ENCODE data around the gene ATCAY. TPM values are rescaled to one million over a fixed set of nuclear protein-coding genes. Genes with fewer than 3 reads are reported as not detected.

The ATCAY gene, protein sequence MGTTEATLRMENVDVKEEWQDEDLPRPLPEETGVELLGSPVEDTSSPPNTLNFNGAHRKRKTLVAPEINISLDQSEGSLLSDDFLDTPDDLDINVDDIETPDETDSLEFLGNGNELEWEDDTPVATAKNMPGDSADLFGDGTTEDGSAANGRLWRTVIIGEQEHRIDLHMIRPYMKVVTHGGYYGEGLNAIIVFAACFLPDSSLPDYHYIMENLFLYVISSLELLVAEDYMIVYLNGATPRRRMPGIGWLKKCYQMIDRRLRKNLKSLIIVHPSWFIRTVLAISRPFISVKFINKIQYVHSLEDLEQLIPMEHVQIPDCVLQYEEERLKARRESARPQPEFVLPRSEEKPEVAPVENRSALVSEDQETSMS
- not detected in 2 replicates for total RNA-seq (2014; rRNA removed; shearing (Covaris generic))

- no peak for DNase-seq (ENCODE audit: low spot score)
Measured at GRCh38 chr19:3880471-3881271, at the start of gene ATCAY. Gene ATCAY (plus strand): TSS chr19:3880685. CDS start chr19:3885768, 5,083 bp downstream.

DNA sequence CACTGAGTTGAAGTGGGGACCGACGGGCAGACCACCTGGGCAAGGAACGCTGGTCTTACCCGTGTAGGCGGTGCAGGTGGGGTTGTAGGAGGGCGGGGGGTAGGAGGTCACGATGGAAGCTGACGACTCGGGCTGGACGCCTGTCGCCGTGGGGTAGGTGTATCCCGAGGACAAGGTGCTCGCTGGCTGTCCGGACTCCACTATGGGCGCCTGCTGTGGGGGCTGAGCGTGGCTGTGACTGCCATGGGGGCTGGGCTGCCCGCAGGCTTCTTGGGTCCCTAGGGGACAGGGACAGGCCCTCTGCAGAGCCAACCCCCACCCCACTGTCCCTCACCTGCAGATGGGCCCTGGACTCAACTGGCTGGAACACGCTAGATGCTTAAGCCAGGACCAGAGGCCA lies 48.9 kb upstream of the ATCAY start:
- DNase-seq (ENCODE audit: low spot score): no peak

DNA sequence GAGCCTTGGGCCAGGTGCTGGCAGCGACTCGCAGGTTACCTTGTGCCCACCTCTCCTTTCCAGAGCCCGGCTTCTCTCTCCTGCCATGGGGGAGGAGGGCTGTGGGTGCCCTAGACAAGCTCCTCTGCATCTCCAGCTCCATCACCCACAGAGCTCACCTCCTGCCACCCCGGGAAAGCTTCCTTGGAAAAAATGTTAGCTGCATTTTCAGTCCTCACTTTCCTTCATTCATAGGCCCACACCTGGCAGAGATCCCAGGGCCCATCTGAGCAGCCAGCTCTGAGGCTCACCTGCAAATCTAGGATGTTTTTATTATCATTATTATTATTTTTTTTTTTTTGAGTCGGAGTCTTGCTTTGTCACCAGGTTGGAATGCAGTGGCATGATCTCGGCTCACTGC lies 48.5 kb upstream of the ATCAY start:
- no peak for DNase-seq (ENCODE audit: low spot score)

DNA sequence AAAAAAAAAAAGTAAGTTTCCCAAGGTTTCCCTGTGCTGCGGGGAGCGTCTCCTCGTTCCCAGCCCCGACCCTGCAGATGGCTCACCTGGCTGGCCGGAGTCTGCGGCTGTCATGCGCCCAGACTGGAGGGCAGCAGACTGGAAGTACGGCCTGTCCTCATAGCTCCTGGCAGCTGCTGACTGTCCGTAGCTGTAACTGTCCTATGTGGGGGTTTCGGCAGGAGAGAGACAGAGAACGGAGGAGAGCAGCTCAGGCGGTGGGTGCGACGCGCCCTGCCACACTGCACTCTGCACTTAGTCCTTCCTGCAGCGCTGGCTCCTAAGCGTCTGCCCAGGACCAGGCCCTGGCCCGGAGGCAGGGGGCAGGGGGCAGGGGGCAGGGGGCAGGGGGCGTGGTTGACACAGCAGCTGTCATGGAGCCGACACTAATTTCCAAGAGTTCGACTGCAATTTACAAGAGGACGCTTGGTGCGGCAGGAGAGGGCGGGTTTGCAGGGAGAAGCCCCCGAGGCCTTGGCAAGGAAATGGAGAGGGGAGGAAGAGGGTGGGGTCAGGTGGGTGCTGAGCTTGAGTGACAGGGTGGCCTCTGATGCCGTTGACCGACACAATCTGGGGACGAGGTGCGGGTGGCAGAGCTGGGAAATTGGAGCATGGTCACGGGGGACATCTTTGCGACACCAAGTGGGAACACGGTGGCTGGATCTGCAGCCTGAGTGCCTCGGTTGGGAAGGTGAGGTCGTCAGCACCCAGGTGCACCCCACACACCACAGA lies 46.7 kb upstream of the ATCAY start:
- no peak for DNase-seq (ENCODE audit: low spot score)

DNA sequence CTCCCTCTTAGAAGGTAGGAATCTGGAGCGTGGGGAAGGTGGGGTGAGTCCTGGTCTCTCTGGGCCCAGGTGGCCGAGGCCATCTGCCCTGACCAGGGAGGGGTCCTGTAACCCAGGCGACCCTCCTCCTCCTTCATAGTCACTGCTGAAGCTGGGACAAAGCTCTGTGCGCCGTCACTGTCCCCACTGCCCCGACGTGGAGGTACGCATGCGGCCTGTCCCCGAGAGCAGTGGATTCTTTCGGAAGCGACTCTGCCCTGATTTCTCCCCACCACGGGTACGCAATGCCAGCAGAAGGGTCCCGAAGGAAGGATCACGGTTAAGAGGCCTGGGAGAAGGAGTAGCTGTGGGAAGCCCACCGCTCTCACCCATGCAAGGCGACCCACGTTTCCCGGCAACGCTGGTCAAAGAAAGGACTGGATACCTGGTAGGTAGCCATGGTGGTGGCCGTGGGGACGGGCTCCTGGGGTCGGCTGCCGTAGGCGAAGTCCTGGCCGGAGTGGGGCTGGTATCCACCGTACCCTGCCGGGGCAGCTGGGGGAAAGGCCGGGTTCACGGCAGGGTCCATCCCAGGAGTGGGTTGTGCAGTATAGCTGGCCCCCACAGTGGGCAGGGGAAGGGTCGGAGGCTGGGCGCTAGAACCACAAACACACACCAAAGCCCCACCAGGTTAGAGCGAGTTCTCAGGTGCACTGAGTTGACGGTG lies 46.0 kb upstream of the ATCAY start:
- no peak for DNase-seq (ENCODE audit: low spot score)

DNA sequence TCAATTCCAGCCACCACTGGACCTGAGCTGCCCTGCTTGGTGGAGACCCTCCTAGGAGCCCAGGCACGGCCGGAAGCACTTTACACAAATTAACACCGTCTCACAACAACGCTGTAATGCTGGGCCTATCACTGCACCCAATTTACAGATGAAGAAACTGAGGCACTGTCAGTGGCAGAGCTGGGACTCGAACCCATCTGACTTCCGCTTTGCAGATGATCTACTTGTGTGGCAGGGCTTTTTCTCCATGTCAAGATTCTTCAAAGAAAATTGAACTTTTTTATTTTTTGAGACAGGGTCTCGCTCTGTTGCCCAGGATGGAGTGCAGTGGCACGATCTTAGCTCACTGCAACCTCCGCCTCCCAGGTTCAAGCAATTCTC lies 45.4 kb upstream of the ATCAY start:
- no peak for DNase-seq (ENCODE audit: low spot score)

GRCh38 chr19:3836887-3837286 lies 43.6 kb upstream of the ATCAY start:
- no peak for DNase-seq (ENCODE audit: low spot score)

DNA sequence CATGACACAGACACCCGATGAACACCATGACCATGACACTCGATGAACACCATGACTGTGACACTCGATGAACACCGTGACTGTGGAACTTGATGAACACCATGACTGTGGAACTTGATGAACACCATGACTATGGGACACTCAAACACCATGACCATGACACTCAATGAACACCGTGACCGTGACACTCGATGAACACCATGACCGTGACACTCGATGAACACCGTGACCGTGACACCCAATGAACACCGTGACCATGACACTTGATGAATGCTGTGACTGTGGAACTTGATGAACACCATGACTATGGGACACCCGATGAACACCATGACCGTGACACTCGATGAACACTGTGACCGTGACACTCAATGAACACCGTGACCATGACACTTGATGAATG lies 43.2 kb upstream of the ATCAY start:
- DNase-seq (ENCODE audit: low spot score): no peak

- DNase-seq (ENCODE audit: low spot score): no peak
Measured at GRCh38 chr19:3837922-3838321, 42.6 kb upstream of the ATCAY start.

DNA sequence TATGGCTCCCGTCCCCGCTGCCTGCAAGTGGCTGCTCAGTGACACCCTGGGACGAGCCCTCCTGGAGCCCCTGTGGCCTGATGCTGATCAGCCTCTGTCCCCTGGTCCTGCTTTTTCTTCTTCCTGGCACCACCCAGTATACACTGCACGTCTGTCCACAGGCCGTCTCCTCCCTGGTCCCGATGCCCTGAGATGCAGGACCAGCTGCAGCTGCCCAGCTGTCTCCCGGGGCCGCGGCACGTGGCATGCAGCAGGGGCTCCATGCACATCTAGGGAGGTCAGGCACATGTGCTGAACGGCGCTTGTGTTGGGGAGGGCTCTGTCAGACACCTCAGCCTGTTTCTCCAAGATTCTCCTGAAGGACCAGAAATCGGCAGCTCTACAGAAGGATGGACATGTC lies 41.8 kb upstream of the ATCAY start:
- DNase-seq (ENCODE audit: low spot score): no peak

DNA sequence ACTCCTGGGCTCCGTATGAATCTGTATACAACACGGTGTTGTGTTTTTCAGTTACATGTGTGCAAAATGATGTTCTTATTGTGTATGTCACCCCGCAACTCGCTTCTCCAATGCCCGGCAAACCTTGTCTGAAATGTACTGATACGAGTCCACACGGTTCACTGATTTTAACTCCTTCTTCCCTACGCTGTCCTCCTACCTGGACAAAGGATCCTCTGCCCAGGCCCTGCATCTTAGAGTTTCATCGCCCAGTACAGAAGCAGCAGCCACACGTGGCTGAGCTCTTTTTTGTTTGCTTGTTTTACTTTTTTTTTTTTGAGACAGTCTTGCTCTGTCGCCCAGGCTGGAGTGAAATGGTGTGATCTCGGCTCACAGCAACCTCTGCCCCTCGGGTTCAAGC lies 40.5 kb upstream of the ATCAY start:
- no peak for DNase-seq (ENCODE audit: low spot score)

DNA sequence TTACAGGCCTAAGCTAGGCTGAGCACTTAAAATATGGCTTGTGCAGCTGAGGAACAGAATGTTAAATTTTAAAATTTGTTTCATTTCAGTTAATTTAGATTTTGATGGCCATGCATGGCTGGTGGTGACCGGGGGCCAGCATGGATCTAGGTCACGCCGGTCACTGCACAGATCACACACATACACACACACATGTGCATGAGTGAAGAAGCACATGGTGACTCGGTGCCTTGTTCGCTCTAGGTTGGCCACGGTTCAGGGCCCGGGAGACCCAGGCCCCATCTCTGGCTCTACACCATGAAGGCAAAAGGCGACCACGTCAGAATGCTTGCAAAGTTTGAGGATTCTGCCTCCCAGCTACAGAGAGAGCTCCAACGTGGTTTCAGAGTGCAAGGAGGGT lies 39.7 kb upstream of the ATCAY start:
- DNase-seq (ENCODE audit: low spot score): no peak

GRCh38 chr19:3842948-3843347 lies 37.5 kb upstream of the ATCAY start:
- no peak for DNase-seq (ENCODE audit: low spot score)

DNA sequence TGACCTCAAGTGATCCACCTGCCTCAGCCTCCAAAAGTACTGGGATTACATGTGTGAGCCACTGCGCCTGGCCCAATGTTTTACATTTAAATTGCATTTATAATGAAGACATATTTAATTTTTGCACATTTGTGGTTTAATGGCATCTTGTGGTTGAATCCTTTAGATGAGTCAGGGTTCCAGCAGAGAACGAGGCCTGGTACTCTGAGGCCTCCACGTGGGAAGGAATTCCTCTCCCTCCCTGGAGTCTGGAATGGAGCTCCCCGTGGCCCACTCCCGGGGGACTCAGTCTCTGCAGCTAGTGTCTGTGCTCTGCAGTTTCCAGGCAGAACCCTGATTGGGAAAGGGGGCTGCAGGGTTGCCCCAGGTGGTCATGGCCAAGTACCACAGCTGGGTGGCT lies 35.9 kb upstream of the ATCAY start:
- DNase-seq (ENCODE audit: low spot score): peak; percentile 71

DNA sequence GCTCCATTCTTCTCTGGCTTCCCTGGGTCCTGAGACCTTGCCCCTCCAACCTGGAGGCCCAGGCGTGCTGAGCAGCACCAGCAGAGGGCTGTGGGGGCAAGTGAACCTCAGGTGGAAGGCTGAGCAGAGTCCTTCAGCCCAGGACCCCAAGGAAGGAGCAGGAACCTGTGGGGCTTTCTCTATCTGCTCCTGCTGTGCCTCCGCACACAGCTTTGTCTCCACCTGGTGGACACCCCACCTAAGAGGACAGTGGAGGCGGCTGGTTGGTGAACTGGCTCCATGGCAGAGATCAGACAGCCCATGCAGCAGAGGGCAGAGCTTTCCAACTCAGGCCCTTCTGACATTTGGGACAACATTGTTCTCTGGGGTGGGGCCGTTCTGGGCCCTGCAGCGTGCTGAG lies 31.4 kb upstream of the ATCAY start:
- DNase-seq (ENCODE audit: low spot score): peak; percentile 71

DNA sequence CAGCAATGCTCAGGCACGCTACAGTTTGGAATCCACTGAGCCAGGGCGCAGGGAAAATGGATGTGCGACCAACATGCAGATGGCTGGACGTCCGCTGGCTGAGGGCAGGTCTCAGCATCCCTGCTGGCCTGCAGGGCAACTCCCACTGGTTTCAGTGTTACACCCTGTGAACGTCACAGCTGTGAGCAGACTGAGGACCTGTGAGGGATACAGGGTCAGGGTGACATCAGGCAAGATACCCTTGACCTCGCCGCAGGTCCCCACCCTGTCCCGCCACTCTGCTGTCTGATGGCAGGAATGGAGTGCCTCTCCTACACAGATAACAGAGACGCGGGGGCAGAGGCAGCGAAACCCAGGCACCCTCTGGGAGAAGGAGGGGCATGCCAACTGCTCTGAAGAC lies 30.7 kb upstream of the ATCAY start:
- DNase-seq (ENCODE audit: low spot score): no peak

GRCh38 chr19:3850320-3850972 lies 30.0 kb upstream of the ATCAY start:
- DNase-seq (ENCODE audit: low spot score): no peak

GRCh38 chr19:3851254-3852176 lies 29.0 kb upstream of the ATCAY start:
- peak; percentile 98 for DNase-seq (ENCODE audit: low spot score)

- no peak for DNase-seq (ENCODE audit: low spot score)
Measured at GRCh38 chr19:3852177-3852511, 28.3 kb upstream of the ATCAY start.

DNA sequence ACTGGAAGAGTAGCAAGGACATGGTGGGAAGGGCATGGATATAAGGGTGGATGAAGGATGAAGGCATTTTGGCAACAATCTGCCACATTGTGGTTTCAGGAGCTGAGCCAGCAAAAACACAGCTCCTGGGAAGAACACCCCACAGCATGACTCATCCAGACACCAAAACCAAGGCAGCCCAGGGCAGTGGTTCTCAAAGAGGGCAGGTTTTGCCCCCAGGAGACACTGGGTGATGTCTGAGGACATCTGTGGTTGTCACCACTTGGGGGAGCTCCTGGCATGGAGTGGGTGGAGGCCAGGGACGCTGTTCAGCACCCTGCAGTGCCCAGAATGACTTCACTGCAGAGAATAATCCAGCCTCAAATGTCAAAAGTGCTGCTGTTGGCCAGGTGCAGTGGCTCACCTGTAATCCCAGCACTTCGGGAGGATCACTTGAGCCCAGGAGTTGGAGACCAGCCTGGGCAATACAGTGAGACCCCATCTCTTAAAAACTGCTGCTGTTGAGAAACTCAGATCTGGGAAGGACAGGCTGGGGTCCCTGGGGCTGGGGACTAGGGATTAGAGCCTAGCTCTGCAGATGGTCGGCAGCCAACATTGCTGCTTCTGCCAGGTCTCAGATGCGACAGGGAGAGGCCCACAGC lies 27.8 kb upstream of the ATCAY start:
- peak; percentile 99 for DNase-seq (ENCODE audit: low spot score)

Measured in A172 (cell line).